Stimulated activated CD4-positive, alpha-beta T cell treated with anti-CD3 and anti-CD28 coated beads, Interleukin-1b, Interleukin-23, amount 100 ng/mL, for 1 hour (primary cell): ENCODE measurements around the gene AMPD1.

ENCODE experiments used
- DNase-seq, 2 donors: peaks; one replicate each; pipeline ENCODE4 v3.0.0-alpha.2; 2020; ENCODE audit warnings: low read depth in 2 of 2

AMPD1 gene

DNA sequence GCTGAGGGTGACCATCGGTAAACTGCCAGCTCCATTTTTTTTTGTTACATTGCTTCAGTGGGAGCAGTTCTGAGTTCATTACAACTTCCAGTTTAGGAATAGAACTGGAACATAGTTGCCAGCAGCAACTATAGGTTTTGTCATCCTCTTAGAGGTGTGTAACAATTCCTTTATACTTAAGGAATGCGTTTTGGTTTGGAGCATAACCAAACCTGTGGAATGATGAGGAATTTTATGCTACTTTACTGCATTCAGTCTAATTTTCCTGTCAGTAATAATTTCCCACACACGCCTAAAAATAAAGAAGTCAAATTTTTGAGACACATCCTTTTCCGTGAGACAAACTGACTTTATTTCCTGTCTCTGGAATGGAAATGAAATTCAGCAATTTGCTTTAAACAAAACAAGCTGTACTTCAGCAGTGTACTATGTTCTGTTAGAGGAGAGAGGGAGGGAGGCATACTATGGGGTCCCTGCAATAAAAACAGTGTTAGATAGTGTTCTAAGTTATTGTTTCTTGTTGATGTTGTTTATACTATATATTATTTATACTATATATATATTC, 4.8 kb upstream of the AMPD1 start:
- DNase-seq, result no peak

DNA sequence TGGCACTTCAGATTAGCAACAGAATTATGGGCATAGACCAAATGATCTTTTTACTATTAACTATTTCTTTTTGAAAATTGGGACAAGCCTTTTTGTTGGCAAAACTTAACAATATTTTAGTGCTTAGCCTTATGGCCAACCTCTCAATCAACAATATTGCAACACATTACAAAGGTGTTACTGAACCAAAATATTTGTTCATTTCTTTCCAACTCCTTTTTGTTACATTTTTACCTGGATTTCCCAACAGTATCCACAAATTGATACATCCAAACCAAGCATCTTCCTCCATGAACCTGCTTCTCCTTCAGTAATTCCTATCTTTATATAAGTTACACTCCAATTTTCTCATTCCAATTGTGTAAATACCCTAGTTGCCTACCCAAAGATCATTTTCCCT, 1.5 kb upstream of the AMPD1 start:
- DNase-seq, result no peak

- no peak for DNase-seq
Measured at GRCh38 chr1:114694540-114695310, 621 bp downstream of the AMPD1 start.

- DNase-seq, result no peak
Measured at GRCh38 chr1:114692947-114693346, 2.4 kb downstream of the AMPD1 start.

- no peak for DNase-seq
Measured at GRCh38 chr1:114691061-114691460, 4.3 kb downstream of the AMPD1 start.

DNA sequence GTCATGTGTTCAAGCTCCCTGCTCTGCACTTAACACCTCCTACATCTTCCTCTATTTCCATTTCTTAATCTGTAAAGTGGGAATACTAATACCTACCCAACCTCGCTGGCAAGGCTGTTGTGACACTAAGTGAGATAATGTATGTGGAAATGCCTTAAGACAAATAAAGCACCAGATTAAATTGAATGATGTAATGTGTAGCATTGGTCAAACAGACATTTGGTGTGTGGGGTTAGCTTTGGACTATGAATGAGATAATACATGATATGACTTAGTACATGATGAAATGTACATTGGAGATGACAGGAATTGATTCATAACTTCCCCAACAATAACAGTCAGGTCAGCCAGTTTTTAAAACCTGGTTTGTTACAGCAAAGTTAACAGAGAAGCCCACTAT, 5.2 kb downstream of the AMPD1 start:
- no peak for DNase-seq

GRCh38 chr1:114688526-114688925, 6.8 kb downstream of the AMPD1 start:
- DNase-seq, result no peak

DNA sequence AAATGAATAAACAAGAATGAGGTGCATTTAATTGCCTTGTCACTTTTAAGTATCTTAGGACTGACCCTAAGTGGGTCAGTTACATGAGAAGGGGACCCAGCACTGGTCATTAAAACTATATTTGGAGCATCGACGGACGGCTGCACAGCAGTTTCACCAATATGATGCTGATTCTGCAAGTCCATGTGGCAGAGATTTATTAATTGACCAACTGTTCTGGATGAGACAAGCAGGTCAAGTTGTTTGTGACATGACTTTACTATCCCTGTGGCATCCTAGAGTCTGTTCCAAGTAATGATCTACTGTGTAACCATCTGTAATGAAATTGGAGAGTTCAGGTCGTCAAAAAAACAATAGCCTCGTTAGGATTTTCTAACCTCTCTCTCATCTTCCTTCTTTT, 9.5 kb downstream of the AMPD1 start:
- DNase-seq, result no peak

DNA sequence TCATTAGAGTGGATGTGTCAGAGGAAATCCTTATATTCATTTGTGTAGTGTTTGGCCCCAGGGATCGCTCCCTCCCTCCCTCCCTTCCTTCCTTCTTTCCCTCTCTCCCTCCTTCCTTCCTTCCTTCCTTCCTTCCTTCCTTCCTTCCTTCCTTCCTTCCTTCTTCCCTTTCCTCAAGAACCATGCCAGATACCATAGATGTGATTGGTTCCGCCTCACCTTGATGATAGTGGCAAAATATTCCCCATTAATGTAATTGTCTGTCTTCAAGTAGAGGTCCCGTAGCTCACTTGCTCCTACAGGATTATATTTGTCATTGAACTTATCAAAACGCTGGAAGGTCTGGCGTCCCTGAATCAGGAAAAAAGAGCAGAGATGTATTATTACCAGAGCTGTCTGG, 17.7 kb downstream of the AMPD1 start:
- DNase-seq, result no peak

- DNase-seq, result no peak
Measured at GRCh38 chr1:114676115-114676514, 19.2 kb downstream of the AMPD1 start.

- no peak for DNase-seq
Measured at GRCh38 chr1:114671939-114672275, 23.4 kb downstream of the AMPD1 start.

GRCh38 chr1:114671011-114671938, 24.1 kb downstream of the AMPD1 start:
- DNase-seq, result no peak

DNA sequence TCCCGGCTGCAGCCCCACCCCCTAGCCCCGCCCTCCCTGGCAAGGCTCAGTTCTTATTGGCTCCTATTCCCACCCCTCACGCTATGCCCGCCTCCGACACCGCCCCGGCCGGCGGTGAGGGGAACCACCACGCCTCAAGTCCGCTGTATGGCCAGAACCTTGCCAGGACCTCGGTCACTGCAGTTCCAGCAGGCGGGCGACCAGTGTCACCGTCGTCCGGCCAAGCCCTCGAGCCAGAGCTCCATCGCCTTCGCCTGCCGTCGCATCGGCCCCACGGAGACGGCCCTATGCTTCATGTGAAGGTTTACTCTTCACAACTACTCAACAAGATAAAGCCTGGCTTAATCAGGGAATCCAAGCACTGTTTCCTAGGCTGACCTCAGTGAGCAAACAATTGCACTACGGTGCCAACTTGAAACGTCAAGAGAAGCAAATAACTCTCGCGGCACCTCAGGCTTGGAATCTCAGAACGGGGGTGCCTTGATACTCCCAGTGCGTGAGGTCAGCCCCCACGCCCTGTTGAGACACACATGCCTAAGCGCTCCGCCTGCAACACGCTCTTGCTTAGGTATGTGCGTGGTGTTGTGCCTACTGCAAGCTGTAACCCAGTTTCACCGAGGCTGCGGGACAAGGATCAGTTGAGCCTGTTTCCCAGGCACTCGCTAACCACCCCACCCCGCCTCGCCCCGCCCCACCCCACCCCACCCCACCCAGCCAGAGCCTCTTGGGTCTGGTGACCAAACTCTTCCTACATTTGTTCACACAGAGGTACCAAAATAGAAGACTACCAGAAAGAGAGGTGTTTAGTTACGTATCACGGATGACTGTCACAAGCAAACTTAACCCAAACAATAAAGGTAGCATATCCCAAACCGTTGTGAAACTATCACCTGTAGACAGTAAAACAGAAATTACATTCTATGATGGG, 25.0 kb downstream of the AMPD1 start:
- peak; percentile 58 to 81 for DNase-seq

- no peak for DNase-seq
Measured at GRCh38 chr1:114669562-114670082, 25.7 kb downstream of the AMPD1 start, which contains the start of gene DENND2C. DENND2C (minus strand) TSS chr1:114670049; CDS start chr1:114625984, 44,065 bp downstream.

DNA sequence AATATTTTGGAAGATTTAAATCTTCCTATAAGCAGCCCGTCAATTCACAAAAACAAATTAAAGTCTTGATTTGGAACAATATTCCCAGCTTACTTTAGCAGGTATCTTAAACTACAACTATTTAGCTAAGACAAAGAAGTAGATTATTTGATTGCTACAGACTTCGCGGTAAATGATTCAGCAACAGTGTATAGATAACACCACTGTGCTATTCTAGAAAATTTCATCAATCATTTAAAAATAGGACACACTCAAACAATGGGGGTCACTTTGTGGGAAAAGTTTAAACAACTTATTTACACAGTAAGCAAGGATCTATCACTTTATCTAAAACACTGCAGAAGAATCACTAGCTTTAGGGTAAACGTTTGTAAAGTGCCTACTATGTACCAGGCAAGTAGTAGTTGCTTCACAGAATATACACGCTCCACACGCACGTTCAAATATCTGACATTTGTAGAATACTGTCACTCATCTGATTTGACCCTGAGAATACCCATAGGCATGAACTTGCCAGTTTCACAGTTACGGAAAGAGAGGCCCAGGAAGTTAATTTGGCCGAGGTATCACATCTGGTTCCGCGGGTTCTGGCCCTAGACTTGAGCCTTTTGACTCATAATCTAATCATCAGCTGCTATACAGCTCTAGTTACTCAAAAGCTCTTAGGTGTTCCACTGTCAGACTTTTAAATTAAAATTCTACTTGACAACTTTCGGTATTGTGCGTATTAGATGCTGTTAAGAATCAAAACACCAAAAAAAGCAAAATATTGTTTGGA, 26.4 kb downstream of the AMPD1 start:
- no peak for DNase-seq

DNA sequence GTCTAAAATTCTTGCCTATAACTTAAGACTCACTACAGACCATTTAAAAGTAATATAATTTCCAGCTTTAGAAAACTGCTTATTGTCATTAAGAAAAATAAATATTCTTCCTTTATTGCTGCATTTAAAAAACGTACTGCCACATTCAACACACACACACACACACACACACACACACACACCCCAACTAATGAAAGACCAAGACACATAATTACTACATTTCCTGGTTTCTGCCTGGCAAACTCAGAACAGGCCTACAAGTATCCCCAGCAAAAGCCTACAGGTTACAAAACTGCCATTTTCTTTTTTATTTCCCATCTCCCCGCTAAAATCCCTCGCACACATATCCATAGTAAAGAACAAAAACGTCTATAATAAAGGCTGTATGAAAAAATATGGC, 27.0 kb downstream of the AMPD1 start:
- no peak for DNase-seq

DNA sequence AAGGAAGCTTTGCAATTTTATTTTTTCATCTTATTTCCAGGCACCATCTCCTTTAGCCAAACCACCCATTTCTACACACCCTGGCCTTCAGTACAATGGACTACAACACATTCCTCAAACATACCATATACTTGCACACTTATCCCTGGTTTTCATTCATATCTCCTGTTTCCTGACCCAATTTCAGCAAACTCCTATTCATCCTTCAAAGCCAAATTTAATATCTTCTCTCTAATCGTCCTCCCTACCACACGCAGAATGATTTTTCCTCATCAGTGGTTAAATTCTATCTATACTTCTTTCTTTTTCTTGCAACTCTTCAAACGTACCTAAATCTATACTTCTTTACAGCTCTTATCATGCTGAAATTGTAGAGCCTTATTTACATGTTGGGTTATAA, 28.4 kb downstream of the AMPD1 start:
- DNase-seq, result no peak

- DNase-seq, result no peak
Measured at GRCh38 chr1:114660238-114660637, 35.1 kb downstream of the AMPD1 start.

DNA sequence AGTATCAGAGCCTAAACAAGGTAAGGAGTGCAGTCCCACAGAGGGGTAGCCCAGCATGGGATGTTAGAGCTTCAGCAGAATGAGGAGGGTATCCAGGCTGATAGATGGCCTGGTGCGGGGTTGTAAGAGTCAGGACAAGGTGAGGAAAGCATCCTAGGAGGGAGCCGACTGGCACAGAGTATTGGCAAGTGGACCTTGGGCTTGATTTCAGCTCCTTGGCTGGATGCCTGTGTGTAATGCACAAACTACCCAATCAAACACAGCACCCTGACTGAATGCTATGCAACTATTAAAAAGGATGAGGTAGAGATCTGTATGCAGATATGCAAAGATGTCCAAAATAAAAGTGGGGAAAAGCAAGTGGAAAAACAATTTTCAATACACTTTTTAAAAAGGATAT, 43.5 kb downstream of the AMPD1 start:
- no peak for DNase-seq

DNA sequence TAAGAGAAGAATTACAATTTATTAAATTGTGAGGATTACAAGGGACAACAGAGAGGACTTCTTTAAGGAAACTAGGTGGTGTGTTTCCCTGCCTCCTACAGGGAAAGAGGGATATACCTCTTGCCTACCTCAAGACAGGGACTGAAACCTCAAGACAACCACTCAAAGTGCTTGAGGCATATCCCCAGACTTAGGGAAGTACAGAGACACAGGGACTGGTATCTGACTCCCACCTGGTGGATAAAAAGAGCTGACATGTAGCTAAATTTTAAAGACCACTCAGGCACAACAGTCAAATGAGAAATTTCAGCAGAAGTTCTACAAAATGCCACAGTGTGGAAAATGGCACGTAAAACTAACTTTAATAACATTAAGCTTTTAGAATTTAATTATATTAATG, 46.8 kb downstream of the AMPD1 start:
- DNase-seq, result no peak

GRCh38 chr1:114641377-114641776, 54.0 kb downstream of the AMPD1 start:
- no peak for DNase-seq
